Suprapubic skin (tissue), 3 donors: ENCODE data around the gene ETFRF1.

ENCODE experiments used
- EP300 ChIP-seq: sonication (generic); formaldehyde crosslinking; IDR thresholded peaks from one replicate; pipeline ENCODE4 v1.6.1; 2017; ENCODE audit warnings: antibody characterized with exemption
- POLR2A ChIP-seq, 2 donors: fragments of 450-650 bp; IDR thresholded peaks; one replicate each; pipeline ENCODE4 v1.6.1; 2017; ENCODE audit warnings: antibody characterized with exemption in 2 of 2, mild to moderate bottlenecking in 2 of 2, moderate library complexity in 2 of 2
- TF ChIP-seq, protein P1 (sequence below), 2 donors: fragments of 200-600 bp in 1 of 2; fragments of 450-650 bp in 1 of 2; sonication (generic) in 1 of 2; IDR thresholded peaks; one replicate each; pipeline ENCODE4 v1.5.1; 2016 to 2019; ENCODE audit warnings: antibody characterized with exemption in 2 of 2, mild to moderate bottlenecking in 1 of 2, moderate library complexity in 1 of 2

- TF ChIP-seq, protein P1, sequence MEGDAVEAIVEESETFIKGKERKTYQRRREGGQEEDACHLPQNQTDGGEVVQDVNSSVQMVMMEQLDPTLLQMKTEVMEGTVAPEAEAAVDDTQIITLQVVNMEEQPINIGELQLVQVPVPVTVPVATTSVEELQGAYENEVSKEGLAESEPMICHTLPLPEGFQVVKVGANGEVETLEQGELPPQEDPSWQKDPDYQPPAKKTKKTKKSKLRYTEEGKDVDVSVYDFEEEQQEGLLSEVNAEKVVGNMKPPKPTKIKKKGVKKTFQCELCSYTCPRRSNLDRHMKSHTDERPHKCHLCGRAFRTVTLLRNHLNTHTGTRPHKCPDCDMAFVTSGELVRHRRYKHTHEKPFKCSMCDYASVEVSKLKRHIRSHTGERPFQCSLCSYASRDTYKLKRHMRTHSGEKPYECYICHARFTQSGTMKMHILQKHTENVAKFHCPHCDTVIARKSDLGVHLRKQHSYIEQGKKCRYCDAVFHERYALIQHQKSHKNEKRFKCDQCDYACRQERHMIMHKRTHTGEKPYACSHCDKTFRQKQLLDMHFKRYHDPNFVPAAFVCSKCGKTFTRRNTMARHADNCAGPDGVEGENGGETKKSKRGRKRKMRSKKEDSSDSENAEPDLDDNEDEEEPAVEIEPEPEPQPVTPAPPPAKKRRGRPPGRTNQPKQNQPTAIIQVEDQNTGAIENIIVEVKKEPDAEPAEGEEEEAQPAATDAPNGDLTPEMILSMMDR (IDR thresholded peaks at IDR 0.05) = no peak
- TF ChIP-seq POLR2A (IDR thresholded peaks at IDR 0.05) (no peak), EP300 (no peak)
Measured at GRCh38 chr12:25152055-25152454, 43.0 kb upstream of the ETFRF1 start.
